K562 (cell line): ENCODE results near the gene EML3. TPM values are rescaled to one million over a fixed set of nuclear protein-coding genes. Genes with fewer than 3 reads are reported as not detected.

ENCODE experiments used
- BRD4 ChIP-seq: fragments of 200-600 bp; sonication (generic); IDR thresholded peaks from 2 replicates; pipeline ENCODE4 v1.6.1; 2017; ENCODE audit warnings: inconsistent platforms
- ELF2 ChIP-seq: fragments of 250-450 bp; sonication (Bioruptor Pico); IDR thresholded peaks from 2 replicates; pipeline ENCODE4 v1.5.0; 2021; ENCODE audit warnings: mild to moderate bottlenecking
- KAT7 ChIP-seq: sonication (generic); formaldehyde crosslinking; IDR thresholded peaks from 2 replicates; pipeline ENCODE4 v1.8.0; 2022; ENCODE audit warnings: missing genetic modification reagents, mild to moderate bottlenecking, borderline replicate concordance
- RUNX1 ChIP-seq: sonication (generic); IDR thresholded peaks from 2 replicates; pipeline ENCODE4 v1.6.1; 2016; ENCODE audit warnings: antibody characterized with exemption, low read depth
- SIN3B ChIP-seq: fragments of 450-650 bp; IDR thresholded peaks from 2 replicates; pipeline ENCODE4 v1.6.1; 2017; ENCODE audit warnings: low read depth, mild to moderate bottlenecking, moderate library complexity
- ZNF133 ChIP-seq: fragments of 250-450 bp; sonication (Bioruptor Pico); IDR thresholded peaks from 2 replicates; pipeline ENCODE4 v1.4.0; 2020; ENCODE audit warnings: mild to moderate bottlenecking
- ZNF384 ChIP-seq: IDR thresholded peaks from 2 replicates; pipeline ENCODE4 v1.6.1; 2012; ENCODE audit warnings: low read depth, low read length, improper control_type of control experiment
- ZNF77 ChIP-seq: fragments of 250-450 bp; sonication (Bioruptor Pico); IDR thresholded peaks from 2 replicates; pipeline ENCODE4 v1.5.0; 2020
- polyA plus RNA-seq, 8 experiments: library from polyadenylated mRNA; depleted of rRNA in 4 of 8; stranded (reverse) in 5 of 8; unstranded in 3 of 8; fragments of >200 nt; fragmentation: Nextera tagmentation in 2 of 8; fragmentation: Illumina TruSeq in 1 of 8; extraction: Ambion mirVana in 2 of 8; extraction: Trizol in 1 of 8; gene quantifications; 2 replicates each; pipeline versions ENCODE4 v1.2.1 to v1.2.3, GENCODE V29; 2011 to 2014; ENCODE audit warnings: inconsistent platforms in 1 of 8, missing spikeins in 1 of 8
- total RNA-seq, 7 experiments: library from RNA; depleted of rRNA in 6 of 7; stranded (reverse); fragments of >200 nt in 6 of 7; fragmentation: Illumina TruSeq in 2 of 7; extraction: Trizol in 2 of 7; gene quantifications; 2 replicates each; pipeline versions ENCODE4 v1.2.1 to v1.2.3, GENCODE V29; 2011 to 2021; ENCODE audit warnings: low replicate concordance in 1 of 7
- TF ChIP-seq, protein P1 (sequence below): fragments of 250-450 bp; sonication (Bioruptor Pico); IDR thresholded peaks from 2 replicates; pipeline ENCODE4 v1.9.0; 2021; ENCODE audit warnings: mild to moderate bottlenecking
- TF ChIP-seq, protein P2 (sequence below): fragments of 250-450 bp; sonication (Bioruptor Pico); IDR thresholded peaks from 2 replicates; pipeline ENCODE4 v1.5.0; 2020; ENCODE audit warnings: mild to moderate bottlenecking
- TF ChIP-seq, protein P3 (sequence below), 3 experiments: IDR thresholded peaks in 2 of 3; conservative IDR thresholded peaks in 1 of 3; 2 replicates each; pipeline ENCODE4 v1.5.1; 2011 to 2012; ENCODE audit warnings: low read length in 3 of 3, mild to moderate bottlenecking in 3 of 3, control low read depth in 2 of 3, improper control_type of control experiment in 1 of 3, inconsistent platforms in 1 of 3, low read depth in 1 of 3, mixed read lengths in 1 of 3, moderate library complexity in 1 of 3; ENCODE audit not compliant: insufficient read depth in 2 of 3
- TF ChIP-seq, protein P4 (sequence below), 2 experiments: fragments of 450-650 bp in 1 of 2; sonication (generic) in 1 of 2; formaldehyde crosslinking in 1 of 2; IDR thresholded peaks; 2 replicates each; pipeline versions ENCODE4 v1.7.1 to v1.9.0; 2016 to 2022; ENCODE audit warnings: inconsistent platforms in 1 of 2, mild to moderate bottlenecking in 1 of 2, missing genetic modification reagents in 1 of 2
- TF ChIP-seq, protein P5 (sequence below): IDR thresholded peaks from 2 replicates; pipeline ENCODE4 v1.6.1; 2016; ENCODE audit warnings: missing genetic modification characterization, missing compliant biosample characterization

The EML3 gene
- total and polyA plus RNA-seq, 9 of the 15 experiments (the other 6 are each of a cell fraction or from before 2014, with no cell fraction given), result 0.32 to 90.5 (median 26.4) TPM

DNA sequence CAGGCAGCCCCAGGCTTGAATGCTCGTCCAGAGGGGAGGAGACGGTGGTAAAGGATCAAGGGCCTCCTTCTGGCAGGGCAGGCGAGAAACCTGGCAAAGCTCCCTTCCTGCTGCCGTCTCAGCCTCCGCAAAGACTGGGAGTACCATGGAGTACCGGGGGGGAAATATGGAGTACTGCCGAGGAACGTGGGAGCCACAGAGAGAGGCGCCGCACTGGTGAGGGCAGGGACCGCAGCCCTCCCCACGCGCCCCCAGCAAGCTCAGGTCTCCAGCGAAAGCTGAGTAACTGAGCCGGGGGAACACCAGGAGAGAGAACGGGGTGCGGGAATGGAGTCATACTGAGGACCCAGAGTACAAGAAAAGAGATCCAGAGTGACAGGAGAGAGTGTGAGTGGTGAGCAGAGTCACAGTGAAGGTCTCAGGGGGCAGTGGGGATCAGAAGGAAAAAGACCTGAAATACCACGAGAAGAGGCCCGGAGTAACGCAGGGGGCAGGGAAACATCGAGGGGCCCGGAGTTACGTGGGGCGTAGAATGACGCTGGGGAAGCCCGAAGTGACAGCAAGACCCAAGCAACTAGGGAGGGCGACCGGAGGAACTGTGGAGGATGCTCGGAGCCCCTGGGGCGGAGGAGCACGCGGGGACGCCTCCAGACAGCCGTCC lies 740 bp downstream of the EML3 start (continued):
- TF ChIP-seq KAT7 (CRISPR knock-in tag) (no peak; the same call in 1 of the 2 replicates), ZNF384 (no peak), ELF2 (CRISPR knock-in tag) (no peak), ZNF77 (CRISPR knock-in tag) (no peak), BRD4 (no peak), SIN3B (no peak), ZNF133 (CRISPR knock-in tag) (no peak), RUNX1 (no peak)
- TF ChIP-seq, protein P1, sequence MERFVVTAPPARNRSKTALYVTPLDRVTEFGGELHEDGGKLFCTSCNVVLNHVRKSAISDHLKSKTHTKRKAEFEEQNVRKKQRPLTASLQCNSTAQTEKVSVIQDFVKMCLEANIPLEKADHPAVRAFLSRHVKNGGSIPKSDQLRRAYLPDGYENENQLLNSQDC, result no peak
- TF ChIP-seq, protein P2, sequence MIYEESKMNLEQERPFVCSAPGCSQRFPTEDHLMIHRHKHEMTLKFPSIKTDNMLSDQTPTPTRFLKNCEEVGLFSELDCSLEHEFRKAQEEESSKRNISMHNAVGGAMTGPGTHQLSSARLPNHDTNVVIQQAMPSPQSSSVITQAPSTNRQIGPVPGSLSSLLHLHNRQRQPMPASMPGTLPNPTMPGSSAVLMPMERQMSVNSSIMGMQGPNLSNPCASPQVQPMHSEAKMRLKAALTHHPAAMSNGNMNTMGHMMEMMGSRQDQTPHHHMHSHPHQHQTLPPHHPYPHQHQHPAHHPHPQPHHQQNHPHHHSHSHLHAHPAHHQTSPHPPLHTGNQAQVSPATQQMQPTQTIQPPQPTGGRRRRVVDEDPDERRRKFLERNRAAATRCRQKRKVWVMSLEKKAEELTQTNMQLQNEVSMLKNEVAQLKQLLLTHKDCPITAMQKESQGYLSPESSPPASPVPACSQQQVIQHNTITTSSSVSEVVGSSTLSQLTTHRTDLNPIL (CRISPR knock-in tag), result no peak
- TF ChIP-seq, protein P3, sequence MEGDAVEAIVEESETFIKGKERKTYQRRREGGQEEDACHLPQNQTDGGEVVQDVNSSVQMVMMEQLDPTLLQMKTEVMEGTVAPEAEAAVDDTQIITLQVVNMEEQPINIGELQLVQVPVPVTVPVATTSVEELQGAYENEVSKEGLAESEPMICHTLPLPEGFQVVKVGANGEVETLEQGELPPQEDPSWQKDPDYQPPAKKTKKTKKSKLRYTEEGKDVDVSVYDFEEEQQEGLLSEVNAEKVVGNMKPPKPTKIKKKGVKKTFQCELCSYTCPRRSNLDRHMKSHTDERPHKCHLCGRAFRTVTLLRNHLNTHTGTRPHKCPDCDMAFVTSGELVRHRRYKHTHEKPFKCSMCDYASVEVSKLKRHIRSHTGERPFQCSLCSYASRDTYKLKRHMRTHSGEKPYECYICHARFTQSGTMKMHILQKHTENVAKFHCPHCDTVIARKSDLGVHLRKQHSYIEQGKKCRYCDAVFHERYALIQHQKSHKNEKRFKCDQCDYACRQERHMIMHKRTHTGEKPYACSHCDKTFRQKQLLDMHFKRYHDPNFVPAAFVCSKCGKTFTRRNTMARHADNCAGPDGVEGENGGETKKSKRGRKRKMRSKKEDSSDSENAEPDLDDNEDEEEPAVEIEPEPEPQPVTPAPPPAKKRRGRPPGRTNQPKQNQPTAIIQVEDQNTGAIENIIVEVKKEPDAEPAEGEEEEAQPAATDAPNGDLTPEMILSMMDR (IDR thresholded peaks at IDR 0.05 in 2 of 3, conservative IDR thresholded peaks at IDR 0.05 in 1 of 3; ENCODE audit: insufficient read depth in 2 of 3, low read depth in 1 of 3, low read length in 3 of 3), result peak in 1 of 3 experiments; percentile 1; a peak in 1 of 6 replicates
- TF ChIP-seq, protein P4, sequence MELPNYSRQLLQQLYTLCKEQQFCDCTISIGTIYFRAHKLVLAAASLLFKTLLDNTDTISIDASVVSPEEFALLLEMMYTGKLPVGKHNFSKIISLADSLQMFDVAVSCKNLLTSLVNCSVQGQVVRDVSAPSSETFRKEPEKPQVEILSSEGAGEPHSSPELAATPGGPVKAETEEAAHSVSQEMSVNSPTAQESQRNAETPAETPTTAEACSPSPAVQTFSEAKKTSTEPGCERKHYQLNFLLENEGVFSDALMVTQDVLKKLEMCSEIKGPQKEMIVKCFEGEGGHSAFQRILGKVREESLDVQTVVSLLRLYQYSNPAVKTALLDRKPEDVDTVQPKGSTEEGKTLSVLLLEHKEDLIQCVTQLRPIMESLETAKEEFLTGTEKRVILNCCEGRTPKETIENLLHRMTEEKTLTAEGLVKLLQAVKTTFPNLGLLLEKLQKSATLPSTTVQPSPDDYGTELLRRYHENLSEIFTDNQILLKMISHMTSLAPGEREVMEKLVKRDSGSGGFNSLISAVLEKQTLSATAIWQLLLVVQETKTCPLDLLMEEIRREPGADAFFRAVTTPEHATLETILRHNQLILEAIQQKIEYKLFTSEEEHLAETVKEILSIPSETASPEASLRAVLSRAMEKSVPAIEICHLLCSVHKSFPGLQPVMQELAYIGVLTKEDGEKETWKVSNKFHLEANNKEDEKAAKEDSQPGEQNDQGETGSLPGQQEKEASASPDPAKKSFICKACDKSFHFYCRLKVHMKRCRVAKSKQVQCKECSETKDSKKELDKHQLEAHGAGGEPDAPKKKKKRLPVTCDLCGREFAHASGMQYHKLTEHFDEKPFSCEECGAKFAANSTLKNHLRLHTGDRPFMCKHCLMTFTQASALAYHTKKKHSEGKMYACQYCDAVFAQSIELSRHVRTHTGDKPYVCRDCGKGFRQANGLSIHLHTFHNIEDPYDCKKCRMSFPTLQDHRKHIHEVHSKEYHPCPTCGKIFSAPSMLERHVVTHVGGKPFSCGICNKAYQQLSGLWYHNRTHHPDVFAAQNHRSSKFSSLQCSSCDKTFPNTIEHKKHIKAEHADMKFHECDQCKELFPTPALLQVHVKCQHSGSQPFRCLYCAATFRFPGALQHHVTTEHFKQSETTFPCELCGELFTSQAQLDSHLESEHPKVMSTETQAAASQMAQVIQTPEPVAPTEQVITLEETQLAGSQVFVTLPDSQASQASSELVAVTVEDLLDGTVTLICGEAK (IDR thresholded peaks at IDR 0.05), result peak; percentile 38; the same call in 1 of the 2 replicates
- TF ChIP-seq, protein P4 (CRISPR knock-in tag; IDR thresholded peaks at IDR 0.05), result no peak
- TF ChIP-seq, protein P5, sequence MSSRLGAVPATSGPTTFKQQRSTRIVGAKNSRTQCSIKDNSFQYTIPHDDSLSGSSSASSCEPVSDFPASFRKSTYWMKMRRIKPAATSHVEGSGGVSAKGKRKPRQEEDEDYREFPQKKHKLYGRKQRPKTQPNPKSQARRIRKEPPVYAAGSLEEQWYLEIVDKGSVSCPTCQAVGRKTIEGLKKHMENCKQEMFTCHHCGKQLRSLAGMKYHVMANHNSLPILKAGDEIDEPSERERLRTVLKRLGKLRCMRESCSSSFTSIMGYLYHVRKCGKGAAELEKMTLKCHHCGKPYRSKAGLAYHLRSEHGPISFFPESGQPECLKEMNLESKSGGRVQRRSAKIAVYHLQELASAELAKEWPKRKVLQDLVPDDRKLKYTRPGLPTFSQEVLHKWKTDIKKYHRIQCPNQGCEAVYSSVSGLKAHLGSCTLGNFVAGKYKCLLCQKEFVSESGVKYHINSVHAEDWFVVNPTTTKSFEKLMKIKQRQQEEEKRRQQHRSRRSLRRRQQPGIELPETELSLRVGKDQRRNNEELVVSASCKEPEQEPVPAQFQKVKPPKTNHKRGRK (tag), result no peak
